Neural progenitor cell (in vitro differentiated cells): Measurements from ENCODE around the gene TMEM50B.

Experiments
- EZH2 ChIP-seq: fragments of 200-600 bp; sonication (generic); IDR thresholded peaks from 2 replicates; pipeline ENCODE4 v1.6.1; 2017; ENCODE audit warnings: antibody characterized with exemption, mild to moderate bottlenecking, moderate library complexity
- TF ChIP-seq, protein P1 (sequence below): fragments of 200-600 bp; sonication (generic); IDR thresholded peaks from 2 replicates; pipeline ENCODE4 v1.5.1; 2017; ENCODE audit warnings: antibody characterized with exemption, mild to moderate bottlenecking

DNA sequence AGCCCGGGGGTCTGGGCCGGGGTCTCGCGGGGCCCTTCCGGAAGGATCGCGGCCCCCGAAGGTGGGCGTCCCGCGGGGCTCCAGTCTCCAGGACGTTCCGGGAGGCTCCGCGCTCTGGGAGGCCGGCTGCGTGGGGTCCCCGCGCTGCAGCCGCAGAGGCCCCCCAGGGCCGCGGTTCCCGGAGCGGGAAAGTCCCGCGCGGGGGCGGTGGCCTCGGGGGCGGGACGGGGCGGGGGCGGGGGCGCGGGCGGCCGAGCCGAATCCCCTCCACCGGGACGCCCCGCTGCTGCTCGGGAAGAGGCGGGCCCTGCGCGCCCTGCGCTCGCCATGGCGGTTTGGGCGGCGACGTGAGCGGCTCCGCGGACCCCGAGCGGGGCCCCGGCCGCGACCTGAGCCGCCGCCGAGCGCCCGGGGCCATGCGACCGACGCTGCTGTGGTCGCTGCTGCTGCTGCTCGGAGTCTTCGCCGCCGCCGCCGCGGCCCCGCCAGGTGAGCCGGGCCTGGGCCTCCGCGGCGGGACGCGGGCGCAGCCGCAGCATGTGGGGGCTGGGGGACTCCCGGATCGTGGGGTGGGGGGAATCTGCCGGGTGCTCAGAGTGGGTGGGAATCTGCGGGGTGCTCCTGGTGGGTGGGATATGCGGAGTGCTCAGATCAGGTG, 76.5 kb downstream of the TMEM50B start, which contains the start of gene IFNGR2:
- TF ChIP-seq, protein P1, sequence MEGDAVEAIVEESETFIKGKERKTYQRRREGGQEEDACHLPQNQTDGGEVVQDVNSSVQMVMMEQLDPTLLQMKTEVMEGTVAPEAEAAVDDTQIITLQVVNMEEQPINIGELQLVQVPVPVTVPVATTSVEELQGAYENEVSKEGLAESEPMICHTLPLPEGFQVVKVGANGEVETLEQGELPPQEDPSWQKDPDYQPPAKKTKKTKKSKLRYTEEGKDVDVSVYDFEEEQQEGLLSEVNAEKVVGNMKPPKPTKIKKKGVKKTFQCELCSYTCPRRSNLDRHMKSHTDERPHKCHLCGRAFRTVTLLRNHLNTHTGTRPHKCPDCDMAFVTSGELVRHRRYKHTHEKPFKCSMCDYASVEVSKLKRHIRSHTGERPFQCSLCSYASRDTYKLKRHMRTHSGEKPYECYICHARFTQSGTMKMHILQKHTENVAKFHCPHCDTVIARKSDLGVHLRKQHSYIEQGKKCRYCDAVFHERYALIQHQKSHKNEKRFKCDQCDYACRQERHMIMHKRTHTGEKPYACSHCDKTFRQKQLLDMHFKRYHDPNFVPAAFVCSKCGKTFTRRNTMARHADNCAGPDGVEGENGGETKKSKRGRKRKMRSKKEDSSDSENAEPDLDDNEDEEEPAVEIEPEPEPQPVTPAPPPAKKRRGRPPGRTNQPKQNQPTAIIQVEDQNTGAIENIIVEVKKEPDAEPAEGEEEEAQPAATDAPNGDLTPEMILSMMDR, result no peak
- no peak for TF ChIP-seq EZH2
